HG03103 (cell line): ENCODE data around the gene CDSN.
"Not testable (repeated sequence)": the region's sequence is repeated elsewhere in the genome, so short reads cannot be mapped to it uniquely, and the experiment has no call there.

Experiments
- ATAC-seq: cut with Tn5 transposase; IDR thresholded peaks from one replicate; pipeline ENCODE4 v1.9.1; 2021; ENCODE audit warnings: low read depth; ENCODE audit not compliant: unreplicated experiment

The CDSN gene

DNA sequence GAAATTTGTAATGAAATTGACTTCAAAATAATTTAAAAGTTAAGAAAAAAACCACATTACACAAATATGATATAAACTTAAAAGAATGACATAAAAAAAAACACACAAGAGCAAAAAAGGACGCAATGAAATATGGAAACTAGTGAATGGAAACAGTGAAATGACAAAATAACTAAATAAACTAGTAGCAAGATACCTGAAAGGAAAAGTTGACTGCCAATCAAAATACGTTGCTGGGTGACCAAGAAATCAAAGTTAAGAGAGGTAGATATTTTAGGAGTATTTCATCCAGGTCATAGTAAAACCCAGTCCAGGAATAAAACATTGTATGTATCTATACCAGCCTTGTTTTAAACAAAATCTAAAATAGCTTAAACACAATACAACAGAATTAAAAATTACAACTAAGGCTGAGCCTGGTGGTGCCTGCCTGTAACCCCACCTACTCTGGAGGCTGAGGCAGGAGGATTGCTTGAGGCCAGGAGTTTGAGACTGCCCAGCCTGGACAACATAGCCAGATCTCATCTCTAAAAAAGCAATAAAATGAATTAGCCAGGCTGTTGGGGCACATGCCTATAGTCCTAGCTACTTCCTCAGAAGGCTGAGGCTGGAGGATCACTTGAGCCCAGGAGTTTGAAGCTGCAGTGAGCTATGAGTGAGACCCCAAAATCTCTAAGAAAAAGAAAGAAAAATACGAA is 29.8 kb downstream of the CDSN start:
- no peak for ATAC-seq

DNA sequence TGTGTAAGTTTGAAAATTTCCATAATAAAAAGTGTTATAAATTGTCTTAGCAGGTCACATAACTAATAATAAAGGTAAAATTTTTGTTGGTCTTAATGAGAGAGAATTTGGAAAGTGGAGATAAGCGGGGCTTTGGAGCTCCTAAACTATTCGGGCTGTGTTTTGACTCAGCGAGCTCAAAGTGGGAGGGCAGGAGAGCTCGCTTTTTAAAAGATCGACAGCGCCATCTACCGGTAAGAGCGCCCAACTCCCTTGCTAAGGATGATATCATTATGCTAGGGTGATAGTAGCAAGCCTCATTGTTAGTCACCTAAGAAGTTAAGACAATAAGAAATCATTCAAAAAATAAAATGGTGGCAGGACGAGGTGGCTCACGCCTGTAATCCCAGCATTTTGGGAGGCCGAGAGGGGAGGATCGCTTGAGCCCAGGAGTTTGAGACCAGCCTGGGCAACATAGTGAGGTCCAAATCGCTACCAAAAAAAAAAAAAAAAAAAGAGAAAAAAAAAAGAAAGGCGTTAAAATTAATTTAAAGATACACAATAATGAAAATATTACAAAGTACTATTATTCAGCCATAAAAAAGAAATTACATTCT is 32.7 kb downstream of the CDSN start:
- no peak for ATAC-seq

DNA sequence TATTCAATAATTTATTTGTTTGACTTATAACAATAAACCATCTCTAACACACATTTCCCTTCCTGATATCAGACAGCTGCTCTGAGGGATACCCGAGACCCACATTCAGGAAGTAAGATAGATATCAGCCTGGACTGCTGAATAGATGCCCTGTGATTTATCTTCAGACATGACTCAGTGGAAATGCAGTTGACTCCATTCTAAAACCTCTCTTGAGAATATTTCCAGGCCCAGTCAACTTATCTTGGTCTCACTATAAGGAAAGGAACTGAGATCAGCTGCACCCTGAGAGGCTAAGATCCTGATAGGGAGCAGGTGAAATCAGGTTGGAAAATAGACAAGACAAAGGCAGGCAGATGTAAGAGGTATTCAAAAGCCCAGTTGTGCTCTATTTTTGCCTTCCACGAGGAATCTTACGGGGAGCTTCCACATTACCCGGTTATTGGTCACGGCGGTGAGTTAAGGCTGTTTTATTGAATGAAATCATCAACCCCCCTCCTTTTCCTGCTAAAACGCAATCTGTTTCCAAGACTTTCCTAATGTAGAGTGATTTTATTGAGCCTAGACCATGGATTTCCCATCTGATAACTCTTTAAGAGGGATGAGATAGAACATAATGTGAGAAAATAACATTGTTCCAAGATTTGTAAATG is 33.3 kb downstream of the CDSN start:
- ATAC-seq = no peak

DNA sequence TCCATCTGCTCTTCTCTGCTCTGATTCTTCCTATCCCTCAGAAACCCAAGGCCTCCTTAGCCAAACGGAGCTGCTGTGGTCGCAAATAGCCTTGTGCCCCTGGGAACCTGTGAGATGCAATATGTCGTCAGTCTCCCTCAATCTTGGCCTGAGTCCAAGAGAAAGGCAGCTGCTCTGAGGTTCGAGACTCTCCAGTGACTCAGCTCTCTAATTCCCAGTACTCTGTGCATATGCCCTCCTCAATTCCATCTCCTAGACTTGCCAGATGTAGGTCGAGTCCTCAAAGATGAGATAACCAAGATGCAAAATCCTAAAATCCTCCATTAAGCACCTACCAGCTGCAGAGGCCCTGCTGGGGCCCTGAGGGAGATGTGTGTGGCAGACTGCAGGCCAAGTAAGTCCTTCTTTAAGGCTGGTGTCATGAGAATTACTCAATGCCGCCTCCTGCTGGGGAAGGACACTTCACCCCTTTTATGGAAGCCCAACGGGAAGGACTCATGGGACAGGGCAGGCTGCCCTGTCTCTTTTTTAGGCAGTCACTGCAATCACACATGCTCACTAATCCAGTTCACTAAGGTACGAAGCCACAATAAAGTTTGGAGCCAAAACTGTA is 36.4 kb downstream of the CDSN start:
- no peak for ATAC-seq

DNA sequence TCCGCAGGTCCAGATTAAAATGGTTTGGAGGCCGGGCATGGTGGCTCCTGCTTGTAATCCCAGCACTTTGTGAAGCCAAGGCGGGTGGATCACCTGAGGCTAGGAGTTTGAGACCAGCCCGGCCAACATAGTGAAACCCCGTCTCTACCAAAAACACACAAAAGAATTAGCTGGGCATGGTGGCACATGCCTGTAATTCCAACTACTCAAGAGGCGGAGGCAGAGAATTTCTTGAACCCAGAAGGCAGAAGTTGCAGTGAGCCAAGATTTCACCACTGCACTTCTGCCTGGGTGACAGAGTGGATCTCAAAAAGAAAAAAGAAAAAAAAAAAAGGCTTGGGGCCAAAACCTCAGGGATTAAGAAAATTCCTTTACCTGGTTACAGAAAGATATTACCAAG is 38.4 kb downstream of the CDSN start:
- ATAC-seq = no peak

DNA sequence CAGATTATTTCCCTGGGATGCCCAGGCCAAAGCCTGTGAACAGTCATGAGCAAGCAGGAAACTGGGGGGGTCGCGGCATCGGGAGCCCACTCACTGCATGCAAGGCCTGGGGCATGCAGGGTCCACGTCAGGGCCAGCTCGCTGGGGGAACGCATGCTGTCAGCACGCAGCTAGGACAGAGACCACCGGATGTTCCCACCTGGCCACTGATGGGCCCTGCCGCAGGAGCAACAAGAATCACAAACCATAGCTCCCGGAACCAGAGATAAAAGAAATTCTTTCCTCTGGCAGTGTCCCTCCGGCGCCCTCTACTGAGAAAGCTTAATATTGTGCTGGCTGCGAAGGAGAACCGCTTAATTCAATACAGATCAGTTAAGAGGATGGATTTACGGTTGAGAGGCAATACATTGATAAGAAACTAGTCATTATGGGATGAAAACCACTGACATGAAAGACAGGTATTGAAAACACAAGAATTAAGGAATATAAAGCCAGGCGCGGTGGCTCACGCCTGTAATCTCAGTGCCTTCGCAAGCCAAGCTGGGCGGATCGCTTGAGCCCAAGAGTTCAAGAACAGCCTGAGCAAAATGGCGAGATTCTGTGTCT is 40.5 kb downstream of the CDSN start:
- no peak for ATAC-seq

DNA sequence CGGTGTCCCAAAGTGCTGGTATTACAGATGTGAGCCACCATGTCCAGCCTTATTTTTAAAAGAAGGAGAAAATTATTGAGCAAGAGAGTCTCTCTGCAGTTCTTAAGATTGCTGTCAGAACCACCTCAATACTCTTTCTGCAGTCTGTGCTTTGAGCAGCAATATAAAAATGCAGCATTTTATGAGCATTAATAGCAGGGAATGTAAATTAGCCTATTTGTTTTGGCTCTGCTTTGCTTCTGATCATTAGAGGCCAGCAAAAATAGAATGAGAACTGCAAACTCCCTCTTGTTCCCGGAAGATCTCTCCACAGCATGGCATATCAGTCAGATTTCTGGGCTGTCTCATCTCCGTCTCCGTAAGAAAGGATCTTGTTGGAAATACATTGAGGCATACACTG is 43.6 kb downstream of the CDSN start:
- no peak for ATAC-seq

DNA sequence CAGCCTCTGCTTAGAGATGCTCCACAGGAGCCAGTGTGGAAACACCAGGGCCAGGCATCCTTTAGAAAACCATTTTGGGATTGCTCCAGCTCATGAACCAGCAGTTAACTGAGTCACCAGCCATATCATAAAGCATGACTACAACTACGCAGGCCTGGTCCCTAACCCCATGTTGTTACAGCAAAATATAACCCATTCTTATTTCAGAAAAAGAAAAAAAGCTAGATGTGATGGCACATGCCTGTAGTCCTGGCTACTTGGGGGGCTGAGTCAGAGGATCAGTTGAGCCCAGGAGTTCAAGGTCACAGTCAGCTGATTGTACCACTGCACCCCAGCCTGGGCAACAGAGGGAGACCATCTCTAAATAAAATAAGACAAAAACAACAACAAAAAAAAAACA is 44.7 kb downstream of the CDSN start:
- no peak for ATAC-seq

DNA sequence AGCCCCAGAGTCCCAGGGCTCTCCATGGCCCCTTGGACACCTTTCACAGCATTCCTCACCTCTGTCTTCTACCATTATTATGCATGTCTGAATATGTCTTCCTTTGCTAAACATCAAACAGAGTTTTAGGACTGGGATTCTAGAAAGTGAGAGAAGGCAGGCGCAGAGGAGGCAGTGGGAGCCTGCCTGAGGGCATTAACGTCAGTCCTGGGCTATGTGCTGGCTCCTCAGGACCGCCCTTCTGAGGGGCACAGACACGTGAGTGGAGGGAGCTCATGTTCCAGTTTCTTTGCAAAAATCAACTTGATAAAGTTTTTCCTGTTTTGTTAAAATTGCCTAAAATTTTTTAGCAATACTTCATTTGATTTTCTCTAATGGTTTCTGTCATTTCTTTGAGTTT is 45.8 kb downstream of the CDSN start:
- ATAC-seq = no peak

DNA sequence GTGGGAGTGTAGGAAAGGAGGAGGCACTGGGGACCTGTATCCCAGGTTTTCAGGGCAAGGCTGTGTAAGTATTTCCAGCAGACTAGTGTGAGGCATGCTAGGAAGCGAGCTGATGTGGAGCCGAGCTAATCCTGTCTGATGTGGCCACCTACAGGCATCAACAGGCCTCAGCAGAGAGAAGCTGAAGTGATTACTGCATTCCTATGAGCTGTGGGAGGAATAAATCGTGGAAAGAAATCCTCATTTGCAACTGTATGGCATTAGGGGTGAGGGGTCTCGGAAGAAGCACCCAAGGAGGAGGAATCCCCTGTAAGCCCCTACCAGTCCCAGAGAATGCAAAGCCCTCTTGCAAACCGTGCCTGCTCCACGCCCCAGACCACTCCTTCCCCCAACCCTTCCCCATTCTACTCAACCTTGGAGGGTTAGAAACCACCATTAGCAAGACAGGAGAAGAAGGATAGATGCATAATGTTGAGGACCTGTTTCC is 49.5 kb downstream of the CDSN start:
- no peak for ATAC-seq

DNA sequence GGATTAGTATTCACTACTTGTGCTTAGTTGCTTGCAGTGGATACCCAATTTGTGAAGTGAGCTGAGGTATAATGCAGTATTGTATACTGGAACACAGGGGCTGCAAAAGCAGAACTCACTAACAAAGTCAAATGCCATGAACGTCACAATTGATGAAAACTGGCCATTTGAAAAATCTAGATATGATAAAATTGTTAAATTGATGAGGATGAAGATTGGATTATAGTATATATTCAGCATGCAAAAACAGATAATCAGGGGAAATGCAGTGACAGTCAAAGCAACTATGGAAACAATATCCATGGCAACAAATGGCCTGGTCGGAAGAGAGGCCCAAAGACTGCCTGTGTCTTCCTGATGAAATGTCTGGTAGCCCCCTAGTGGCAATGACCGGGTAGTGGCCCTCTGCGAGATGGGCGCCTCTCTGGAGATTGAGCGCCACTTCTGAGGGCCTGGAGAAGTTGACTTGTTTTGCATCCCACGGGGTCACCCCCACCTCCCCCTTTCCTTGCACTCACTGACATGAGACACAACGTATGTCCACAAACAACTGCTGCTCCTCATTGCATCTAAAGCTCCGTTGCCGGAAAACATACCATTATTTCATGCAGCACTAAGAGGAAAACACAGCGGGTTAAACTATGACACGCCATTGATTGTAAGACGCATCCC is 51.4 kb downstream of the CDSN start:
- ATAC-seq = no peak

DNA sequence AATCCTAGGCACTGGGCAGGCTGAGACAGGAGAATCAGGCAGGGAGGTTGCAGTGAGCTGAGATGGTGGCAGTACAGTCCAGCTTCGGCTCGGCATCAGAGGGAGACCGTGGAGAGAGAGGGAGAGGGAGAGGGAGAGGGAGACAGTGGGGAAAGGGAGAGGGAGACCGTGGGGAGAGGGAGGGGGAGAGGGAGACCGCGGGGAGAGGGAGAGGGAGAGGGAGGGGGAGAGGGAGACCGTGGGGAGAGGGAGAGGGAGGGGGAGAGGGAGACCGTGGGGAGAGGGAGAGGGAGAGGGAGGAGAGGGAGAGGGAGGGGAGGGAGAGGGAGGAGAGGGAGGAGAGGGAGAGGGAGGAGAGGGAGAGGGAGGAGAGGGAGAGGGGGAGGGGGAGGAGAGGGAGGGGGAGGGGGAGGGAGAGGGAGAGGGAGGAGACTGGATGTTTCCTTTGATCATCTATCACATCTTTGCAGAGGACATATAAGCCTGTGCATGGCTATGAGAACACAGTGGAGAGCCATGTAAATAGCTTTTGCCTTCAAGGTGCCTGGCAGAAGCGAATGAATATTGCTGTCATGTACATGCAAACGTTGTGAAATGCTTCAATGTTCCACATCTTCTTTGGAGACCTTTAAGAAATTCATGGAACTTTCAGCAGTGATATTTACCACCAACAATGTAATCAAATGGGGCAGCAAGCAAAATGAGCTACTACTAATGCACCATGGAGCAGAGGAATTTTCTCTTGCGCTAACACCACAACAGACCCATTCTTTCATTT is 52.2 kb downstream of the CDSN start:
- ATAC-seq = not testable (repeated sequence)

DNA sequence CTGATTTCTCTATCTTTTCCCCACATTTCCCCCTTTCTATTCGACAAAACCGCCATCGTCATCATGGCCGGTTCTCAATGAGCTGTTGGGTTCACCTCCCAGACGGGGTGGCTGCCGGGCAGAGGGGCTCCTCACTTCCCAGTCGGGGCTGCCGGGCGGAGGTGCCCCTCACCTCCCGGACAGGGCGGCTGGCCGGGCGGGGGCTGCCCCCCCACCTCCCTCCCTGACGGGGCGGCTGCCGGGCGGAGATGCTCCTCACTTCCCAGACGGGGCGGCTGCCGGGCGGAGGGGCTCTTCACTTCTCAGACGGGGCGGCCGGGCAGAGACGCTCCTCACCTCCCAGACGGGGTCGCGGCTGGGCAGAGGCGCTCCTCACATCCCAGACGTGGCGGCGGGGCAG is 53.2 kb downstream of the CDSN start:
- ATAC-seq = not testable (repeated sequence)

DNA sequence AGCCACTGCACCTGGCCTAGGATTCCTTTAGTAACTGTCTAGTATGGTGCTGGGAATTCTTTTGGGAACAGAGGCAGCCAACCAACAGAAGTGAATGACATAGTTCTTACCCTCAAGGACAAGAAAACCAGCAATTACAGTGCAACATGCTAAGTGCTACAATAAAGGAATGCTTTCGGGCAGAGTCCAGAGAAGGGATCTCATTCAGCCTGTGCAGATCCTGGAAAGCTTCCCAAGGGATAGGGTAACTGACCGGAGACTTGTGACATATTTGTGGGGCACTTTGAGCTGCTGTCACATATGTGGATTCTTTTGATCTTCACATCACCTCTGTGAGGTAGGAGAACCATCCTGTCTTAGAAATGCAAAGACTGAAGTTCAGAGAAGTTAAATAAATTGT is 54.7 kb downstream of the CDSN start:
- ATAC-seq = no peak
